K562 treated with DMSO at 1 percent for 12 hours (cell line): Measurements from ENCODE around the gene GPR152. TPM values are rescaled to one million over a fixed set of nuclear protein-coding genes. Genes with fewer than 3 reads are reported as not detected.

Source experiments
- total RNA-seq: library from RNA; unstranded; fragments of 300-600 nt; gene quantifications from 2 replicates; pipeline ENCODE4 v1.2.3, GENCODE V29; 2022; ENCODE audit not compliant: insufficient read depth

Gene GPR152
- not detected in 2 replicates for total RNA-seq

GRCh38 chr11:67452141-67452952 is at the start of gene GPR152:
GPR152 (minus strand) TSS chr11:67452729; CDS start chr11:67452724, 5 bp downstream.

GRCh38 chr11:67482827-67483798 is 30.6 kb upstream of the GPR152 start, which contains the start of gene AIP:
AIP (plus strand) TSS chr11:67483026; CDS start chr11:67483159, 133 bp downstream.

GRCh38 chr11:67468759-67469507 is 16.4 kb upstream of the GPR152 start, which contains the start of gene TMEM134:
TMEM134 (minus strand) TSS chr11:67469251; CDS start chr11:67469192, 59 bp downstream.

GRCh38 chr11:67455054-67455453 is 2.5 kb upstream of the GPR152 start, which contains the start of gene CABP4:
CABP4 (plus strand) TSS chr11:67455354; CDS start chr11:67455424, 70 bp downstream.

GRCh38 chr11:67437082-67437808 is 15.3 kb downstream of the GPR152 start, which contains the start of gene PTPRCAP:
PTPRCAP (minus strand) TSS chr11:67437682; CDS start chr11:67437619, 63 bp downstream.

GRCh38 chr11:67428052-67429001 is 24.2 kb downstream of the GPR152 start, which contains the start of gene RPS6KB2:
RPS6KB2 (plus strand) TSS chr11:67428494; CDS start chr11:67428546, 52 bp downstream.

GRCh38 chr11:67415501-67416304 is 36.8 kb downstream of the GPR152 start, which contains the start of gene CARNS1:
CARNS1 (plus strand) TSS chr11:67415678; CDS start chr11:67416200, 522 bp downstream.

GRCh38 chr11:67401495-67402191 is 50.9 kb downstream of the GPR152 start, which contains the start of gene PPP1CA:
PPP1CA (minus strand) TSS chr11:67401858; CDS start chr11:67401782, 76 bp downstream.

Other genes with a start within 250 kb of the GPR152 start
- gene GRK2, start 186.3 kb downstream of the GPR152 start, total RNA-seq = 127 and 167 TPM in 2 replicates
- 53.9 and 69.9 TPM in 2 replicates for gene ANKRD13D, start 163.4 kb downstream of the GPR152 start, total RNA-seq
- gene SSH3, start 149.2 kb downstream of the GPR152 start, total RNA-seq = 2.9 and 3.3 TPM in 2 replicates
- gene POLD4, start 99.2 kb downstream of the GPR152 start, total RNA-seq = 95.5 and 130 TPM in 2 replicates
- gene CLCF1, start 79.1 kb downstream of the GPR152 start, total RNA-seq = 2.8 and 4.5 TPM in 2 replicates
- 33.4 and 59.3 TPM in 2 replicates for gene RAD9A, start 60.7 kb downstream of the GPR152 start, total RNA-seq
- gene PPP1CA, start 50.9 kb downstream of the GPR152 start, total RNA-seq = 313 and 351 TPM in 2 replicates
- gene TBC1D10C, start 48.6 kb downstream of the GPR152 start, total RNA-seq = 0.62 TPM in 1 of 2 replicates, not detected in the other
- gene CARNS1, start 37.1 kb downstream of the GPR152 start, total RNA-seq = not detected in 2 replicates
- 81.1 and 94.7 TPM in 2 replicates for gene RPS6KB2, start 24.2 kb downstream of the GPR152 start, total RNA-seq
- gene PTPRCAP, start 15.0 kb downstream of the GPR152 start, total RNA-seq = 1.8 and 4.2 TPM in 2 replicates
- gene CORO1B, start 9.3 kb downstream of the GPR152 start, total RNA-seq = 180 and 198 TPM in 2 replicates
- gene CABP4, start 2.6 kb upstream of the GPR152 start, total RNA-seq = not detected in 2 replicates
- gene TMEM134, start 16.5 kb upstream of the GPR152 start, total RNA-seq = 21.4 and 32.1 TPM in 2 replicates
- gene AIP, start 30.3 kb upstream of the GPR152 start, total RNA-seq = 86.6 and 130 TPM in 2 replicates
- gene PITPNM1, start 52.6 kb upstream of the GPR152 start, total RNA-seq = 28.6 and 34.2 TPM in 2 replicates
- gene CDK2AP2, start 55.4 kb upstream of the GPR152 start, total RNA-seq = 103 and 111 TPM in 2 replicates
- gene CABP2, start 70.7 kb upstream of the GPR152 start, total RNA-seq = not detected in 2 replicates
- gene GSTP1, start 131.1 kb upstream of the GPR152 start, total RNA-seq = 1,909 and 2,597 TPM in 2 replicates
- 208 and 271 TPM in 2 replicates for gene NDUFV1, start 154.2 kb upstream of the GPR152 start, total RNA-seq
- gene NUDT8, start 177.2 kb upstream of the GPR152 start, total RNA-seq = 18.2 and 22.5 TPM in 2 replicates
- not detected in 2 replicates for gene TBX10, start 187.0 kb upstream of the GPR152 start, total RNA-seq
- gene ACY3, start 198.0 kb upstream of the GPR152 start, total RNA-seq = not detected in 2 replicates
- not detected in 2 replicates for gene ALDH3B2, start 221.9 kb upstream of the GPR152 start, total RNA-seq